ENCODE measurements around the gene MEGF11. TPM values are rescaled to one million over a fixed set of nuclear protein-coding genes. Genes with fewer than 3 reads are reported as not detected.

The MEGF11 gene
- total and polyA plus RNA-seq, 3 experiments from 2014 or later, result not detected

GRCh38 chr15:66070220-66070934 is 183.2 kb downstream of the MEGF11 start:
- H3K27me3 Mint-ChIP-seq, result peaks cover 2 to 18% of the 10 kb centered on the region in 2 donors
- no peaks in the 10 kb centered on the region for H3K4me1 ChIP-seq (ENCODE audit: insufficient read depth, low read length)
- H3K27ac Mint-ChIP-seq, result no peak overlapping the region
- H3K4me3 Mint-ChIP-seq, result no peak overlapping the region
- H3K36me3 ChIP-seq (ENCODE audit: insufficient read depth, low read length), result no peaks in the 10 kb centered on the region
- no peak for DNase-seq
- no peak overlapping the region for H3K27ac ChIP-seq (ENCODE audit: low read depth, low read length)
- H3K9me3 Mint-ChIP-seq, result no peaks in the 10 kb centered on the region
- no peaks in the 10 kb centered on the region for H3K9me3 ChIP-seq (ENCODE audit: low read length)
- POLR2A ChIA-PET, result no interaction called here
- H3K4me3 ChIP-seq (ENCODE audit: low read length), result no peak overlapping the region
- H3K27me3 ChIP-seq (ENCODE audit: insufficient read depth, low read length, poor library complexity, severe bottlenecking), result no peaks in the 10 kb centered on the region
- H3K36me3 Mint-ChIP-seq, result no peaks in the 10 kb centered on the region
- H3K4me1 Mint-ChIP-seq, result no peaks in the 10 kb centered on the region
- CTCF ChIA-PET, result interaction anchor here (1.4 kb wide), 1 partner anchor 11 kb away, joined by 3 read pairs; no protein-coding TSS in a partner anchor

GRCh38 chr15:66069751-66070150 is 183.8 kb downstream of the MEGF11 start:
- no peak overlapping the region for H3K4me3 Mint-ChIP-seq
- no peaks in the 10 kb centered on the region for H3K36me3 Mint-ChIP-seq
- H3K4me1 Mint-ChIP-seq, result no peaks in the 10 kb centered on the region
- Histone ChIP-seq H3K4me3 (ENCODE audit: low read length) (no peak overlapping the region), H3K27ac (ENCODE audit: low read depth, low read length) (no peak overlapping the region), H3K4me1 (ENCODE audit: insufficient read depth, low read length) (no peaks in the 10 kb centered on the region), H3K36me3 (ENCODE audit: insufficient read depth, low read length) (no peaks in the 10 kb centered on the region), H3K27me3 (ENCODE audit: insufficient read depth, low read length, poor library complexity, severe bottlenecking) (no peaks in the 10 kb centered on the region), H3K9me3 (ENCODE audit: low read length) (no peaks in the 10 kb centered on the region)
- ChIA-PET CTCF (interaction anchor here (1.4 kb wide), 1 partner anchor 12 kb away, joined by 3 read pairs; no protein-coding TSS in a partner anchor), POLR2A (no interaction called here)
- DNase-seq, result no peak
- H3K27ac Mint-ChIP-seq, result no peak overlapping the region
- H3K9me3 Mint-ChIP-seq, result no peaks in the 10 kb centered on the region
- peaks cover 0 to 14% of the 10 kb centered on the region in 2 donors for H3K27me3 Mint-ChIP-seq

GRCh38 chr15:66068801-66069200 is 184.7 kb downstream of the MEGF11 start:
- ChIA-PET POLR2A (no interaction called here), CTCF (no interaction called here)
- no peaks in the 10 kb centered on the region for H3K9me3 ChIP-seq (ENCODE audit: low read length)
- Mint-ChIP-seq H3K27ac (no peak overlapping the region), H3K27me3 (peaks cover 0 to 21% of the 10 kb centered on the region in 2 donors), H3K4me1 (no peaks in the 10 kb centered on the region), H3K36me3 (no peaks in the 10 kb centered on the region), H3K9me3 (no peaks in the 10 kb centered on the region), H3K4me3 (no peak overlapping the region)
- H3K36me3 ChIP-seq (ENCODE audit: insufficient read depth, low read length), result no peaks in the 10 kb centered on the region
- H3K27ac ChIP-seq (ENCODE audit: low read depth, low read length), result no peak overlapping the region
- DNase-seq, result no peak
- H3K27me3 ChIP-seq (ENCODE audit: insufficient read depth, low read length, poor library complexity, severe bottlenecking), result no peaks in the 10 kb centered on the region
- H3K4me1 ChIP-seq (ENCODE audit: insufficient read depth, low read length), result no peaks in the 10 kb centered on the region
- no peak overlapping the region for H3K4me3 ChIP-seq (ENCODE audit: low read length)

GRCh38 chr15:66067687-66068086 is 185.9 kb downstream of the MEGF11 start:
- no peaks in the 10 kb centered on the region for H3K36me3 Mint-ChIP-seq
- H3K9me3 ChIP-seq (ENCODE audit: low read length), result no peaks in the 10 kb centered on the region
- no peaks in the 10 kb centered on the region for H3K27me3 ChIP-seq (ENCODE audit: insufficient read depth, low read length, poor library complexity, severe bottlenecking)
- no peak for DNase-seq
- no peak overlapping the region for H3K4me3 ChIP-seq (ENCODE audit: low read length)
- H3K4me3 Mint-ChIP-seq, result no peak overlapping the region
- no peaks in the 10 kb centered on the region for H3K4me1 ChIP-seq (ENCODE audit: insufficient read depth, low read length)
- CTCF ChIA-PET, result no interaction called here
- POLR2A ChIA-PET, result no interaction called here
- no peak overlapping the region for H3K27ac Mint-ChIP-seq
- no peaks in the 10 kb centered on the region for H3K36me3 ChIP-seq (ENCODE audit: insufficient read depth, low read length)
- no peaks in the 10 kb centered on the region for H3K4me1 Mint-ChIP-seq
- peaks cover 0 to 19% of the 10 kb centered on the region in 2 donors for H3K27me3 Mint-ChIP-seq
- H3K9me3 Mint-ChIP-seq, result peaks cover 0 to under 1% (median 0%) of the 10 kb centered on the region in 5 donors
- H3K27ac ChIP-seq (ENCODE audit: low read depth, low read length), result no peak overlapping the region

DNA sequence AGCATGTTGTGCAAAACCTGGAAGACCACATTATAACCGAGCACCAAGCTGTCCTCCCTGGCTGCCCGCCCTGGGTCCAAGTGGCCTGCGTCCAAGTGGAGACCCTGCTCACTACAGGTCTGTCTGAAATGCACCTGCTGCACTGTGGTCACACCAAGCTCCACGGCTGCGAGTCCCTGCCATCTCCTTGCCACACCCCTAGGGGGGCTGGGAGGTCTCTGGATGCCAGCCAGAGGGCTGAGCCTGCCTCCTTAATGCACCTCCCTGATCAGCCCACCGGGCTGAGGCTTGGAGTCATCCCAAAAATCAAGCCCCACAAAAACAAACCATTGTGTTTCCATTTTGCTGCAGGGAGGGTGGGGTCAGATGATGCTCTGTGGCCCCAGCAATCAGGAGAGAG is 187.1 kb downstream of the MEGF11 start:
- no peaks in the 10 kb centered on the region for H3K27me3 ChIP-seq (ENCODE audit: insufficient read depth, low read length, poor library complexity, severe bottlenecking)
- H3K4me1 Mint-ChIP-seq, result no peaks in the 10 kb centered on the region
- no peak overlapping the region for H3K4me3 ChIP-seq (ENCODE audit: low read length)
- H3K36me3 ChIP-seq (ENCODE audit: insufficient read depth, low read length), result no peaks in the 10 kb centered on the region
- H3K4me1 ChIP-seq (ENCODE audit: insufficient read depth, low read length), result no peaks in the 10 kb centered on the region
- H3K27ac Mint-ChIP-seq, result no peak overlapping the region
- CTCF ChIA-PET, result no interaction called here
- H3K27ac ChIP-seq (ENCODE audit: low read depth, low read length), result no peak overlapping the region
- no peak overlapping the region for H3K4me3 Mint-ChIP-seq
- no peaks in the 10 kb centered on the region for H3K36me3 Mint-ChIP-seq
- peaks cover 0 to 4% (median 0%) of the 10 kb centered on the region in 5 donors for H3K9me3 Mint-ChIP-seq
- no peaks in the 10 kb centered on the region for H3K9me3 ChIP-seq (ENCODE audit: low read length)
- peaks cover 0 to 23% of the 10 kb centered on the region in 2 donors for H3K27me3 Mint-ChIP-seq
- POLR2A ChIA-PET, result no interaction called here
- DNase-seq, result no peak

GRCh38 chr15:66066005-66066404 is 187.5 kb downstream of the MEGF11 start:
- Mint-ChIP-seq H3K36me3 (no peaks in the 10 kb centered on the region), H3K27ac (no peak overlapping the region), H3K9me3 (peaks cover 0 to 4% (median 0%) of the 10 kb centered on the region in 5 donors), H3K4me3 (no peak overlapping the region), H3K27me3 (peaks cover 3 to 19% of the 10 kb centered on the region in 2 donors), H3K4me1 (no peaks in the 10 kb centered on the region)
- H3K4me3 ChIP-seq (ENCODE audit: low read length), result no peak overlapping the region
- H3K27ac ChIP-seq (ENCODE audit: low read depth, low read length), result no peak overlapping the region
- no peaks in the 10 kb centered on the region for H3K27me3 ChIP-seq (ENCODE audit: insufficient read depth, low read length, poor library complexity, severe bottlenecking)
- no peak for DNase-seq
- no peaks in the 10 kb centered on the region for H3K36me3 ChIP-seq (ENCODE audit: insufficient read depth, low read length)
- no peaks in the 10 kb centered on the region for H3K4me1 ChIP-seq (ENCODE audit: insufficient read depth, low read length)
- no peaks in the 10 kb centered on the region for H3K9me3 ChIP-seq (ENCODE audit: low read length)
- CTCF ChIA-PET, result no interaction called here
- POLR2A ChIA-PET, result no interaction called here

- Mint-ChIP-seq H3K9me3 (peaks cover 0 to 4% (median 0%) of the 10 kb centered on the region in 5 donors), H3K27me3 (peaks cover 3 to 22% of the 10 kb centered on the region in 2 donors), H3K36me3 (no peaks in the 10 kb centered on the region), H3K4me1 (no peaks in the 10 kb centered on the region), H3K27ac (no peak overlapping the region), H3K4me3 (no peak overlapping the region)
- Histone ChIP-seq H3K27ac (ENCODE audit: low read depth, low read length) (no peak overlapping the region), H3K27me3 (ENCODE audit: insufficient read depth, low read length, poor library complexity, severe bottlenecking) (no peaks in the 10 kb centered on the region), H3K4me1 (ENCODE audit: insufficient read depth, low read length) (no peaks in the 10 kb centered on the region), H3K4me3 (ENCODE audit: low read length) (no peak overlapping the region), H3K36me3 (ENCODE audit: insufficient read depth, low read length) (no peaks in the 10 kb centered on the region), H3K9me3 (ENCODE audit: low read length) (no peaks in the 10 kb centered on the region)
- DNase-seq, result no peak
- ChIA-PET POLR2A (no interaction called here), CTCF (no interaction called here)
Measured at GRCh38 chr15:66065325-66065724, 188.2 kb downstream of the MEGF11 start.

DNA sequence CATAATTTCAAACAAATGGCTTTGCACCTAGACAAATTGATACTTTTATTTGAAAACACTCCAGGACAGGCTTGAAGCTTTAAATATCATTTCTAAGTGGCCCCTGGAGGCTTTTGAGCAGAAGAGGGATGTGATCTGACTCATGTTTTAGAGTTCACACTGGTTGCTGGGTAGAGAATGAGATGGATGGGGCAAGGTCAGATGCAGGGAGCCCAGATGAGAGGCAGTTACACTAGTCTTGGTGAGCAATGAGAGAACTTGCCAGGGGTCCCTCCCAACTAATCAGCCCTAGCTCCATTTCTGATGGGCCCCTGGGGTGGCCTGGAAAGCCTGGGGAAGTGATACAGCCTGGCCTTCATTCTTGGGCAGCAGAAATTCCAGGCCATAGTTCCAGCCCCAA is 190.4 kb downstream of the MEGF11 start:
- ChIA-PET CTCF (interaction anchor here (1.2 kb wide), 1 partner anchor 11 kb away, joined by 3 read pairs; no protein-coding TSS in a partner anchor), POLR2A (no interaction called here)
- H3K4me1 Mint-ChIP-seq, result no peaks in the 10 kb centered on the region
- Histone ChIP-seq H3K9me3 (ENCODE audit: low read length) (no peaks in the 10 kb centered on the region), H3K4me1 (ENCODE audit: insufficient read depth, low read length) (no peaks in the 10 kb centered on the region), H3K27ac (ENCODE audit: low read depth, low read length) (no peak overlapping the region), H3K36me3 (ENCODE audit: insufficient read depth, low read length) (no peaks in the 10 kb centered on the region), H3K4me3 (ENCODE audit: low read length) (no peak overlapping the region), H3K27me3 (ENCODE audit: insufficient read depth, low read length, poor library complexity, severe bottlenecking) (no peaks in the 10 kb centered on the region)
- no peak for DNase-seq
- H3K4me3 Mint-ChIP-seq, result no peak overlapping the region
- H3K27me3 Mint-ChIP-seq, result peaks cover 6 to 39% of the 10 kb centered on the region in 2 donors
- H3K27ac Mint-ChIP-seq, result no peak overlapping the region
- H3K9me3 Mint-ChIP-seq, result peaks cover 0 to 4% (median 0%) of the 10 kb centered on the region in 5 donors
- H3K36me3 Mint-ChIP-seq, result no peaks in the 10 kb centered on the region
